KMS-11 (cell line): Measurements from ENCODE around the gene GBP1.
"Not testable (repeated sequence)": the region's sequence is repeated elsewhere in the genome, so short reads cannot be mapped to it uniquely, and the experiment has no call there.

ENCODE experiments used
- H2AFZ ChIP-seq: fragments of 200-600 bp; sonication (generic); 2 replicates; pipeline ENCODE4 v1.6.1; 2016; ENCODE audit warnings: antibody characterized with exemption, mixed run types, low read depth
- H3K27ac ChIP-seq: fragments of 200-600 bp; sonication (generic); 2 replicates; pipeline ENCODE4 v1.6.1; 2016; ENCODE audit warnings: mild to moderate bottlenecking, mixed run types
- H3K27me3 ChIP-seq: fragments of 200-600 bp; sonication (generic); 2 replicates; pipeline ENCODE4 v1.6.1; 2017; ENCODE audit warnings: mild to moderate bottlenecking, low read depth, mixed run types, moderate library complexity; ENCODE audit not compliant: insufficient read depth
- H3K36me3 ChIP-seq: fragments of 200-600 bp; sonication (generic); 2 replicates; pipeline ENCODE4 v1.6.1; 2017; ENCODE audit warnings: mild to moderate bottlenecking, mixed run types; ENCODE audit not compliant: insufficient read depth
- H3K4me1 ChIP-seq: fragments of 200-600 bp; sonication (generic); 2 replicates; pipeline ENCODE4 v1.6.1; 2016; ENCODE audit warnings: mild to moderate bottlenecking, low read depth, mixed run types; ENCODE audit not compliant: poor library complexity, severe bottlenecking
- H3K4me2 ChIP-seq: fragments of 200-600 bp; sonication (generic); 2 replicates; pipeline ENCODE4 v1.7.0; 2016; ENCODE audit warnings: mild to moderate bottlenecking, mixed run types
- H3K4me3 ChIP-seq: fragments of 200-600 bp; sonication (generic); IDR thresholded peaks from 2 replicates; pipeline ENCODE4 v1.6.1; 2017; ENCODE audit warnings: low read depth, low read length, mixed read lengths; ENCODE audit not compliant: insufficient read depth
- H3K79me2 ChIP-seq: fragments of 200-600 bp; sonication (generic); 2 replicates; pipeline ENCODE4 v1.6.1; 2016; ENCODE audit warnings: low read depth, mixed run types; ENCODE audit not compliant: insufficient read depth
- H3K9ac ChIP-seq: fragments of 200-600 bp; sonication (generic); 2 replicates; pipeline ENCODE4 v1.6.1; 2016; ENCODE audit warnings: mild to moderate bottlenecking, mixed run types
- H4K20me1 ChIP-seq: fragments of 200-600 bp; sonication (generic); 2 replicates; pipeline ENCODE4 v1.6.1; 2016; ENCODE audit warnings: mild to moderate bottlenecking, mixed run types; ENCODE audit not compliant: insufficient read depth
- TF ChIP-seq, protein P1 (sequence below): fragments of 200-600 bp; sonication (generic); conservative IDR thresholded peaks from 2 replicates; pipeline ENCODE4 v1.6.1; 2017; ENCODE audit warnings: low read depth, mild to moderate bottlenecking, antibody characterized with exemption, low read length, moderate library complexity, mixed read lengths

The GBP1 gene

DNA sequence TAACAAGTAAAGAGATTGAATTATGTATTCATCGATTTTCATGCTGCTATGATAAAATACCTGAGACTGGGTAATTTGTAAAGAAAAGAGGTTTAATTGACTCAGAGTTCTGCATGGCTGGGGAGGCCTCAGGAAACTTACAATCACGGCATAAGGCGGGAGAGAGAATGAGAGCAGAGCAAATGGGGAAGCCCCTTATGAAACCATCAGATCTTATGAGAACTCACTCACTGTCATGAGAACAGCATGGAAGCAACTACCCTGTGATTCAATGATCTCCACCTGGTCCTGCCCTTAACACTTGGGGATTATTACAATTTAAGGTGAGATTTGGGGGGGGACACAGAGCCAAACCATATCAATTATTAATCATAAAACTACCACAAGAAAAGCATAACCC is 39.1 kb downstream of the GBP1 start:
- peaks cover 5% of the 10 kb centered on the region for H3K4me1 ChIP-seq
- H3K79me2 ChIP-seq: no peaks in the 10 kb centered on the region
- H3K36me3 ChIP-seq: no peaks in the 10 kb centered on the region
- H2AFZ ChIP-seq: no peak overlapping the region
- no peak overlapping the region for H3K27ac ChIP-seq
- no peaks in the 10 kb centered on the region for H4K20me1 ChIP-seq
- TF ChIP-seq, protein P1, sequence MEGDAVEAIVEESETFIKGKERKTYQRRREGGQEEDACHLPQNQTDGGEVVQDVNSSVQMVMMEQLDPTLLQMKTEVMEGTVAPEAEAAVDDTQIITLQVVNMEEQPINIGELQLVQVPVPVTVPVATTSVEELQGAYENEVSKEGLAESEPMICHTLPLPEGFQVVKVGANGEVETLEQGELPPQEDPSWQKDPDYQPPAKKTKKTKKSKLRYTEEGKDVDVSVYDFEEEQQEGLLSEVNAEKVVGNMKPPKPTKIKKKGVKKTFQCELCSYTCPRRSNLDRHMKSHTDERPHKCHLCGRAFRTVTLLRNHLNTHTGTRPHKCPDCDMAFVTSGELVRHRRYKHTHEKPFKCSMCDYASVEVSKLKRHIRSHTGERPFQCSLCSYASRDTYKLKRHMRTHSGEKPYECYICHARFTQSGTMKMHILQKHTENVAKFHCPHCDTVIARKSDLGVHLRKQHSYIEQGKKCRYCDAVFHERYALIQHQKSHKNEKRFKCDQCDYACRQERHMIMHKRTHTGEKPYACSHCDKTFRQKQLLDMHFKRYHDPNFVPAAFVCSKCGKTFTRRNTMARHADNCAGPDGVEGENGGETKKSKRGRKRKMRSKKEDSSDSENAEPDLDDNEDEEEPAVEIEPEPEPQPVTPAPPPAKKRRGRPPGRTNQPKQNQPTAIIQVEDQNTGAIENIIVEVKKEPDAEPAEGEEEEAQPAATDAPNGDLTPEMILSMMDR: no peak
- H3K9ac ChIP-seq: no peak overlapping the region
- no peak overlapping the region for H3K4me2 ChIP-seq
- no peaks in the 10 kb centered on the region for H3K27me3 ChIP-seq
- H3K4me3 ChIP-seq: no peak overlapping the region

DNA sequence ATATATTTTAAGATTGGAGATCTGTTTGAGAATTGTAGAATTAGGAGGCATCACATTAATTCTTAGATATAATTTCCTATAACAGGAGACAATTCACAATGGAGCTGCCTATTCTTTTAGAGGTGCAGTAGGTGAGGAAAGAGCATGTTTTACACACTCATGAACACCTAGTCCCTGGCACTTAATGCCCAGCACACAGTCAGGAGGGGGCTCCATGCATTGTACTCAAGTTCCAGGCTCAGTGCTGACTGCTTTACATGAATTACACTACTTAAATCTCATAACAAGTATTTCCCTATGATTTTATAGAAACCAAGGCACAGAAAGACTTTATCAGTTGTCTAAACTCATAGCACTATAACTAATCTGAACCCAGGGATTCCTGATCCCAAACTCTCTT is 42.0 kb downstream of the GBP1 start:
- TF ChIP-seq, protein P1: no peak
- Histone ChIP-seq H3K4me2 (peak overlapping the region; percentile 78), H3K79me2 (no peaks in the 10 kb centered on the region), H4K20me1 (no peaks in the 10 kb centered on the region), H2AFZ (peak overlapping the region; percentile 95), H3K36me3 (no peaks in the 10 kb centered on the region), H3K4me3 (no peak overlapping the region), H3K4me1 (peaks cover 5% of the 10 kb centered on the region), H3K27ac (peak overlapping the region; percentile 57), H3K27me3 (no peaks in the 10 kb centered on the region), H3K9ac (peak overlapping the region; percentile 51; the same call in 1 of the 2 replicates)

DNA sequence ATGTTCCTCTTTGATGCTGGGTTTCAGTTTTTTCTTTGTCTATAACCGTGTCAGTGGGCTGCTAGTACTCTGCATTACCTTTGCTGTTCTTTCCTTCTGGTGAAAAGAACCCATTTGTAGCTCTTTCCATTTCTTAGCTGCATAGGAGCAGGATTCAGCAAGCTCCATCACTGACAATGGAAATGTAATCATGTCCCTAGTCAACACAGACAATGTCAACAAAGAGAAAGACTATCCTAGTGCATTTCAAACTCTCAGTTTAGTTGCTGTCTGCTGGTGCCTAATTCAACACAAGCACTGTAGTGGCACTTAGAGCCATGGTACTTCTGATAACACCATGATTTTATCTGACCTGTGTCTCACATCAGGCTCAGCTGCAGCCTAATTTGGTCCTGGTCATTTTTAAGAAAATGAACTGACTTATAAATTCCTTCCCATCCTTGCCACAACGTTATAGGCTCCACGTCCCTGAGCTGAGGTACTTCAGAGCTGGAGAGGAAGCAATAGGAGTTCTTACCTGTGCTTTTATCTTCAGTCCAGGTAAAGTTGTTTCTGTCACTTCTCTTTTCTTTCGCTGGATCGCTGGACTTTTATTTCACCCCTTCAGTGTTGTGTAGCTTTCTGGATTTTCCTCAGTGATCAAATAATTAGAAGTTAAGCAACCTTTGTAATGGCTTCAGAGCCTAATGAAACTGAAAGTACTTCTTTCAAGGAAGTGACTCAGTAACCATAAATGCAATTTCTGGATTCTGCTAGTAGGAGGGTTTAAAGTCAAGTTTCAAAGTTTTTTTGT is 42.6 kb downstream of the GBP1 start, which contains the start of gene GBP3:
GBP3 (minus strand) TSS at position 700 of the 793 bp plus-strand sequence. CDS start 2,145 bp downstream, outside the sequence.
- Histone ChIP-seq H3K36me3 (no peaks in the 10 kb centered on the region), H3K27ac (peak within 1 kb of the TSS; percentile 57), H4K20me1 (no peaks in the 10 kb centered on the region), H3K4me1 (peaks cover 5% of the 10 kb centered on the region), H3K4me2 (peak within 1 kb of the TSS; percentile 78), H3K27me3 (no peaks in the 10 kb centered on the region), H3K79me2 (no peaks in the 10 kb centered on the region), H3K4me3 (no peak within 1 kb of the TSS), H3K9ac (peak within 1 kb of the TSS; percentile 51), H2AFZ (peak within 1 kb of the TSS; percentile 95)
- TF ChIP-seq, protein P1: no peak

GRCh38 chr1:89018318-89018717 is 46.7 kb downstream of the GBP1 start:
- H2AFZ ChIP-seq, H3K4me2 ChIP-seq, H3K4me1 ChIP-seq, H3K27me3 ChIP-seq, H3K36me3 ChIP-seq, H3K27ac ChIP-seq, H4K20me1 ChIP-seq, H3K79me2 ChIP-seq, H3K9ac ChIP-seq, H3K4me3 ChIP-seq: not testable (repeated sequence)

- H3K4me3 ChIP-seq: no peak overlapping the region
- H4K20me1 ChIP-seq: no peaks in the 10 kb centered on the region
- no peak overlapping the region for H3K4me2 ChIP-seq
- no peak overlapping the region for H2AFZ ChIP-seq
- no peak overlapping the region for H3K9ac ChIP-seq
- TF ChIP-seq, protein P1: no peak
- no peaks in the 10 kb centered on the region for H3K36me3 ChIP-seq
- H3K4me1 ChIP-seq: no peaks in the 10 kb centered on the region
- H3K27ac ChIP-seq: no peak overlapping the region
- H3K27me3 ChIP-seq: no peaks in the 10 kb centered on the region
- H3K79me2 ChIP-seq: no peaks in the 10 kb centered on the region
These were observed 56.5 kb downstream of the GBP1 start for GRCh38 chr1:89008511-89008910.
